HG03045 (cell line): ENCODE measurements around the gene SLC26A1.
"Not testable (repeated sequence)": the region's sequence is repeated elsewhere in the genome, so short reads cannot be mapped to it uniquely, and the experiment has no call there.

Experiments
- ATAC-seq: cut with Tn5 transposase; IDR thresholded peaks from one replicate; pipeline ENCODE4 v1.9.1; 2021; ENCODE audit warnings: mild to moderate bottlenecking, moderate library complexity; ENCODE audit not compliant: unreplicated experiment

SLC26A1 gene

GRCh38 chr4:999882-1000425 lies 6.8 kb upstream of the SLC26A1 start:
- ATAC-seq, result no peak

GRCh38 chr4:999240-999863 lies 6.1 kb upstream of the SLC26A1 start:
- ATAC-seq, result not testable (repeated sequence)

GRCh38 chr4:998096-998691 lies 5.0 kb upstream of the SLC26A1 start:
- no peak for ATAC-seq

GRCh38 chr4:997375-998071 lies 4.3 kb upstream of the SLC26A1 start:
- ATAC-seq, result no peak

GRCh38 chr4:996997-997374 lies 3.8 kb upstream of the SLC26A1 start:
- ATAC-seq, result no peak

GRCh38 chr4:996030-996996 lies 3.1 kb upstream of the SLC26A1 start:
- ATAC-seq, result no peak

- no peak for ATAC-seq
Observed at GRCh38 chr4:995311-996026, 2.3 kb upstream of the SLC26A1 start.

GRCh38 chr4:992297-993110 lies 700 bp downstream of the SLC26A1 start:
- no peak for ATAC-seq

GRCh38 chr4:991451-992296 lies 1.5 kb downstream of the SLC26A1 start:
- no peak for ATAC-seq

GRCh38 chr4:990746-991367 lies 2.3 kb downstream of the SLC26A1 start:
- no peak for ATAC-seq

- no peak for ATAC-seq
Observed at GRCh38 chr4:989722-990471, 3.3 kb downstream of the SLC26A1 start.

GRCh38 chr4:988726-989721 lies 4.2 kb downstream of the SLC26A1 start:
- no peak for ATAC-seq

- ATAC-seq, result no peak
Observed at GRCh38 chr4:987624-988513, 5.3 kb downstream of the SLC26A1 start.

GRCh38 chr4:986879-987623 lies 6.2 kb downstream of the SLC26A1 start, which contains the start of gene IDUA:
TSS of gene IDUA (plus strand) at chr4:987044. CDS start at chr4:987085, 41 bp downstream.
- ATAC-seq, result peak; percentile 65
